ENCODE data around the gene OR2V1. TPM values are rescaled to one million over a fixed set of nuclear protein-coding genes. Genes with fewer than 3 reads are reported as not detected.

The OR2V1 gene
- total RNA-seq, 1 donor from 2014 or later: not detected

GRCh38 chr5:181112476-181112875, 18.5 kb downstream of the OR2V1 start:
- H3K27me3 ChIP-seq: peaks cover 90% of the 10 kb centered on the region
- TF ChIP-seq, protein P1, sequence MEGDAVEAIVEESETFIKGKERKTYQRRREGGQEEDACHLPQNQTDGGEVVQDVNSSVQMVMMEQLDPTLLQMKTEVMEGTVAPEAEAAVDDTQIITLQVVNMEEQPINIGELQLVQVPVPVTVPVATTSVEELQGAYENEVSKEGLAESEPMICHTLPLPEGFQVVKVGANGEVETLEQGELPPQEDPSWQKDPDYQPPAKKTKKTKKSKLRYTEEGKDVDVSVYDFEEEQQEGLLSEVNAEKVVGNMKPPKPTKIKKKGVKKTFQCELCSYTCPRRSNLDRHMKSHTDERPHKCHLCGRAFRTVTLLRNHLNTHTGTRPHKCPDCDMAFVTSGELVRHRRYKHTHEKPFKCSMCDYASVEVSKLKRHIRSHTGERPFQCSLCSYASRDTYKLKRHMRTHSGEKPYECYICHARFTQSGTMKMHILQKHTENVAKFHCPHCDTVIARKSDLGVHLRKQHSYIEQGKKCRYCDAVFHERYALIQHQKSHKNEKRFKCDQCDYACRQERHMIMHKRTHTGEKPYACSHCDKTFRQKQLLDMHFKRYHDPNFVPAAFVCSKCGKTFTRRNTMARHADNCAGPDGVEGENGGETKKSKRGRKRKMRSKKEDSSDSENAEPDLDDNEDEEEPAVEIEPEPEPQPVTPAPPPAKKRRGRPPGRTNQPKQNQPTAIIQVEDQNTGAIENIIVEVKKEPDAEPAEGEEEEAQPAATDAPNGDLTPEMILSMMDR (IDR thresholded peaks at IDR 0.05): no peak
- TF ChIP-seq EZH2phosphoT487 (IDR thresholded peaks at IDR 0.05): no peak
- no peak for TF ChIP-seq EZH2 (IDR thresholded peaks at IDR 0.05)

GRCh38 chr5:181111010-181111409, 20.0 kb downstream of the OR2V1 start:
- no peak for DNase-seq (ENCODE audit: low spot score)
- TF ChIP-seq, protein P1 (IDR thresholded peaks at IDR 0.05): no peak
- no peak for TF ChIP-seq EZH2phosphoT487 (IDR thresholded peaks at IDR 0.05)
- TF ChIP-seq EZH2 (IDR thresholded peaks at IDR 0.05): no peak
- no peak overlapping the region for H3K27ac ChIP-seq
- Mint-ChIP-seq H3K9me3 (peaks cover 16% of the 10 kb centered on the region), H3K4me1 (peaks cover 2% of the 10 kb centered on the region), H3K27me3 (ENCODE audit: insufficient read depth, low read depth) (peaks cover 54% of the 10 kb centered on the region), H3K27ac (no peak overlapping the region), H3K36me3 (peaks cover 2% of the 10 kb centered on the region), H3K4me3 (no peak overlapping the region)
- H4K20me1 ChIP-seq (ENCODE audit: low read depth): no peaks in the 10 kb centered on the region
- no peaks in the 10 kb centered on the region for H3F3A ChIP-seq (ENCODE audit: low read depth)
- H3K79me2 ChIP-seq (ENCODE audit: low read depth): no peaks in the 10 kb centered on the region
- H3K4me3 ChIP-seq: no peak overlapping the region
- no peak overlapping the region for H2AFZ ChIP-seq (replicated peaks)
- peaks cover 90% of the 10 kb centered on the region for H3K27me3 ChIP-seq
- H3K4me2 ChIP-seq: no peak overlapping the region
- no peaks in the 10 kb centered on the region for H3K36me3 ChIP-seq
- no peaks in the 10 kb centered on the region for H3K9me3 ChIP-seq (ENCODE audit: low read depth)
- H3K4me1 ChIP-seq: no peaks in the 10 kb centered on the region
- H3K9ac ChIP-seq: no peak overlapping the region

More at GRCh38 chr5:181112476-181112875, 18.5 kb downstream of the OR2V1 start:
- Histone ChIP-seq H3K4me1 (no peaks in the 10 kb centered on the region), H4K20me1 (ENCODE audit: low read depth) (no peaks in the 10 kb centered on the region), H3K9me3 (ENCODE audit: low read depth) (no peaks in the 10 kb centered on the region), H2AFZ (replicated peaks) (no peak overlapping the region), H3K79me2 (ENCODE audit: low read depth) (no peaks in the 10 kb centered on the region), H3K4me2 (no peak overlapping the region), H3K36me3 (no peaks in the 10 kb centered on the region), H3K27ac (no peak overlapping the region), H3F3A (ENCODE audit: low read depth) (no peaks in the 10 kb centered on the region), H3K4me3 (no peak overlapping the region), H3K9ac (no peak overlapping the region)
- H3K27ac Mint-ChIP-seq: no peak overlapping the region
- H3K36me3 Mint-ChIP-seq: peaks cover 2% of the 10 kb centered on the region
- H3K4me3 Mint-ChIP-seq: no peak overlapping the region
- H3K4me1 Mint-ChIP-seq: peaks cover 2% of the 10 kb centered on the region
- no peak for DNase-seq (ENCODE audit: low spot score)
- peaks cover 50% of the 10 kb centered on the region for H3K27me3 Mint-ChIP-seq (ENCODE audit: insufficient read depth, low read depth)
- peaks cover 16% of the 10 kb centered on the region for H3K9me3 Mint-ChIP-seq

GRCh38 chr5:181109489-181110013, 21.4 kb downstream of the OR2V1 start:
- Histone ChIP-seq H3K4me1 (no peaks in the 10 kb centered on the region), H3K4me3 (no peak overlapping the region), H2AFZ (replicated peaks) (peak overlapping the region; percentile 10), H4K20me1 (ENCODE audit: low read depth) (no peaks in the 10 kb centered on the region), H3K27ac (no peak overlapping the region), H3K9ac (no peak overlapping the region), H3K9me3 (ENCODE audit: low read depth) (no peaks in the 10 kb centered on the region), H3F3A (ENCODE audit: low read depth) (no peaks in the 10 kb centered on the region), H3K36me3 (no peaks in the 10 kb centered on the region), H3K79me2 (ENCODE audit: low read depth) (no peaks in the 10 kb centered on the region), H3K27me3 (peaks cover 90% of the 10 kb centered on the region), H3K4me2 (no peak overlapping the region)
- H3K4me1 Mint-ChIP-seq: no peaks in the 10 kb centered on the region
- peak; percentile 58 for DNase-seq (ENCODE audit: low spot score)
- no peak overlapping the region for H3K4me3 Mint-ChIP-seq
- no peak overlapping the region for H3K27ac Mint-ChIP-seq
- H3K36me3 Mint-ChIP-seq: peaks cover 2% of the 10 kb centered on the region
- TF ChIP-seq, protein P1 (IDR thresholded peaks at IDR 0.05): no peak
- TF ChIP-seq EZH2phosphoT487 (IDR thresholded peaks at IDR 0.05) (no peak), EZH2 (IDR thresholded peaks at IDR 0.05) (no peak)
- H3K9me3 Mint-ChIP-seq: peaks cover 8% of the 10 kb centered on the region
- peaks cover 50% of the 10 kb centered on the region for H3K27me3 Mint-ChIP-seq (ENCODE audit: insufficient read depth, low read depth)
